ENCODE results near the gene PPM1L.
"Not testable (repeated sequence)": the region's sequence is repeated elsewhere in the genome, so short reads cannot be mapped to it uniquely, and the experiment has no call there.

Gene PPM1L

GRCh38 chr3:160755776-160756304 is at the start of gene PPM1L:
Gene PPM1L, plus strand, starts transcription at chr3:160756231.
- peak; percentile 77 for DNase-seq (ENCODE audit: low spot score)

GRCh38 chr3:160707187-160707794 is 48.7 kb upstream of the PPM1L start:
- no peak for DNase-seq (ENCODE audit: low spot score)

GRCh38 chr3:160709477-160710182 is 46.4 kb upstream of the PPM1L start:
- no peak for DNase-seq (ENCODE audit: low spot score)

GRCh38 chr3:160713144-160713543 is 42.9 kb upstream of the PPM1L start:
- not testable (repeated sequence) for DNase-seq (ENCODE audit: low spot score)

- DNase-seq (ENCODE audit: low spot score): no peak
Measured at GRCh38 chr3:160719710-160720109, 36.3 kb upstream of the PPM1L start.

- no peak for DNase-seq (ENCODE audit: low spot score)
Measured at GRCh38 chr3:160720123-160720746, 35.8 kb upstream of the PPM1L start.

GRCh38 chr3:160722331-160722730 is 33.7 kb upstream of the PPM1L start:
- DNase-seq (ENCODE audit: low spot score): no peak

- no peak for DNase-seq (ENCODE audit: low spot score)
Measured at GRCh38 chr3:160725338-160725737, 30.7 kb upstream of the PPM1L start.

GRCh38 chr3:160735826-160736225 is 20.2 kb upstream of the PPM1L start:
- no peak for DNase-seq (ENCODE audit: low spot score)

GRCh38 chr3:160738048-160738447 is 18.0 kb upstream of the PPM1L start:
- DNase-seq (ENCODE audit: low spot score): no peak

- DNase-seq (ENCODE audit: low spot score): no peak
Measured at GRCh38 chr3:160739079-160739478, 17.0 kb upstream of the PPM1L start.

GRCh38 chr3:160746976-160747375 is 9.1 kb upstream of the PPM1L start:
- DNase-seq (ENCODE audit: low spot score): no peak

- DNase-seq (ENCODE audit: low spot score): no peak
Measured at GRCh38 chr3:160747422-160747821, 8.6 kb upstream of the PPM1L start.

GRCh38 chr3:160748231-160748630 is 7.8 kb upstream of the PPM1L start:
- no peak for DNase-seq (ENCODE audit: low spot score)

- DNase-seq (ENCODE audit: low spot score): no peak
Measured at GRCh38 chr3:160748787-160749186, 7.2 kb upstream of the PPM1L start.

- DNase-seq (ENCODE audit: low spot score): no peak
Measured at GRCh38 chr3:160753953-160754352, 2.1 kb upstream of the PPM1L start.

GRCh38 chr3:160754371-160754854 is 1.6 kb upstream of the PPM1L start:
- DNase-seq (ENCODE audit: low spot score): peak; percentile 73

GRCh38 chr3:160754855-160755747 is 930 bp upstream of the PPM1L start:
- DNase-seq (ENCODE audit: low spot score): peak; percentile 91

- peak; percentile 57 for DNase-seq (ENCODE audit: low spot score)
Measured at GRCh38 chr3:160757233-160758106, 1.4 kb downstream of the PPM1L start.

- DNase-seq (ENCODE audit: low spot score): no peak
Measured at GRCh38 chr3:160758929-160759577, 3.0 kb downstream of the PPM1L start.

Data from ecto neural progenitor cell (in vitro differentiated cells).